CD4-positive, alpha-beta T cell (primary cell): ENCODE measurements around the gene SYNGR4. TPM values are rescaled to one million over a fixed set of nuclear protein-coding genes. Genes with fewer than 3 reads are reported as not detected.
A peak's percentile ranks its signal among the peaks of the same experiment; 100 is the strongest.

Experiments used
- ATAC-seq: fragments of 200-7000 bp; cut with Tn5 transposase; one replicate; pipeline ENCODE4 v1.10.0; 2022; ENCODE audit warnings: mild to moderate bottlenecking; ENCODE audit not compliant: poor library complexity
- CTCF ChIA-PET: fragments of 350-600 bp; sonication (Branson Sonifier 250); formaldehyde crosslinking; loops from one replicate; lab custom pipeline; 2021; ENCODE audit warnings: antibody characterized with exemption, inconsistent platforms; lab: Charles Lee
- POLR2A ChIA-PET: fragments of 350-600 bp; sonication (Branson Sonifier 250); formaldehyde crosslinking; loops from one replicate; lab custom pipeline; 2021; ENCODE audit warnings: antibody characterized with exemption, inconsistent platforms; lab: Charles Lee
- DNase-seq, 14 experiments: peaks; one replicate each; pipeline ENCODE4 v3.0.0-alpha.2; 2013 to 2020; ENCODE audit warnings: mixed read lengths in 2 of 14
- H3K27ac ChIP-seq, 2 donors: one replicate each; pipeline versions ENCODE4 v1.5.1 to v1.7.0; 2013; ENCODE audit warnings: low read length in 2 of 2, low read depth in 1 of 2, mild to moderate bottlenecking in 1 of 2
- H3K27me3 ChIP-seq, 2 experiments: 1 replicate in 1 of 2; 2 replicates in 1 of 2; pipeline versions ENCODE4 v1.6.1 to v1.7.0; 2013; ENCODE audit warnings: low read length in 2 of 2, control low read depth in 1 of 2, mild to moderate bottlenecking in 1 of 2, moderate library complexity in 1 of 2; ENCODE audit not compliant: insufficient read depth in 2 of 2, control insufficient read depth in 1 of 2
- H3K36me3 ChIP-seq: one replicate; pipeline ENCODE4 v1.6.1; 2013; ENCODE audit warnings: low read length, control low read depth; ENCODE audit not compliant: insufficient read depth
- H3K4me1 ChIP-seq: one replicate; pipeline ENCODE4 v1.6.1; 2013; ENCODE audit warnings: low read length, control low read depth; ENCODE audit not compliant: insufficient read depth
- H3K4me3 ChIP-seq: one replicate; pipeline ENCODE4 v1.5.1; 2013; ENCODE audit warnings: mild to moderate bottlenecking, low read length, moderate library complexity
- H3K9me3 ChIP-seq, 2 experiments: 1 replicate in 1 of 2; 2 replicates in 1 of 2; pipeline versions ENCODE4 v1.6.1 to v1.7.0; 2013; ENCODE audit warnings: low read length in 2 of 2, mild to moderate bottlenecking in 2 of 2, control low read depth in 1 of 2, moderate library complexity in 1 of 2; ENCODE audit not compliant: control insufficient read depth in 1 of 2, insufficient read depth in 1 of 2
- H3K27ac Mint-ChIP-seq: one replicate; pipeline ENCODE4 v1.8.0; 2020; ENCODE audit warnings: mixed read lengths
- H3K27me3 Mint-ChIP-seq: one replicate; pipeline ENCODE4 v1.8.0; 2021; ENCODE audit warnings: mixed read lengths
- H3K36me3 Mint-ChIP-seq: one replicate; pipeline ENCODE4 v1.8.0; 2021; ENCODE audit warnings: low read depth, mixed read lengths
- H3K4me1 Mint-ChIP-seq: one replicate; pipeline ENCODE4 v1.8.0; 2021; ENCODE audit warnings: low read depth, mixed read lengths
- H3K4me3 Mint-ChIP-seq: one replicate; pipeline ENCODE4 v1.8.0; 2020; ENCODE audit warnings: mild to moderate bottlenecking, mixed read lengths
- H3K9me3 Mint-ChIP-seq: one replicate; pipeline ENCODE4 v1.8.0; 2020; ENCODE audit warnings: mixed read lengths
- intact Hi-C, 2 experiments: fragments of 100-400 bp; cut with DNase I in 1 of 2; cut with micrococcal nuclease in 1 of 2; formaldehyde crosslinking; loops; one replicate each; pipeline versions ENCODE4 v1.15.1 to v1.9.0; 2023 to 2025; cut with DNase I, micrococcal nuclease
- total RNA-seq, 174 experiments: library from RNA in 2 of 174; stranded (reverse) in 2 of 174; gene quantifications; one replicate each; pipeline ENCODE4 v1.2.3 and lab custom pipeline; 2021 to 2026
- TF ChIP-seq, protein P1 (sequence below): fragments of 200-600 bp; IDR thresholded peaks from one replicate; pipeline ENCODE4 v1.8.0; 2022; ENCODE audit warnings: antibody characterized with exemption, mild to moderate bottlenecking

Gene SYNGR4
- total RNA-seq, 2 experiments from 2014 or later: not detected

DNA sequence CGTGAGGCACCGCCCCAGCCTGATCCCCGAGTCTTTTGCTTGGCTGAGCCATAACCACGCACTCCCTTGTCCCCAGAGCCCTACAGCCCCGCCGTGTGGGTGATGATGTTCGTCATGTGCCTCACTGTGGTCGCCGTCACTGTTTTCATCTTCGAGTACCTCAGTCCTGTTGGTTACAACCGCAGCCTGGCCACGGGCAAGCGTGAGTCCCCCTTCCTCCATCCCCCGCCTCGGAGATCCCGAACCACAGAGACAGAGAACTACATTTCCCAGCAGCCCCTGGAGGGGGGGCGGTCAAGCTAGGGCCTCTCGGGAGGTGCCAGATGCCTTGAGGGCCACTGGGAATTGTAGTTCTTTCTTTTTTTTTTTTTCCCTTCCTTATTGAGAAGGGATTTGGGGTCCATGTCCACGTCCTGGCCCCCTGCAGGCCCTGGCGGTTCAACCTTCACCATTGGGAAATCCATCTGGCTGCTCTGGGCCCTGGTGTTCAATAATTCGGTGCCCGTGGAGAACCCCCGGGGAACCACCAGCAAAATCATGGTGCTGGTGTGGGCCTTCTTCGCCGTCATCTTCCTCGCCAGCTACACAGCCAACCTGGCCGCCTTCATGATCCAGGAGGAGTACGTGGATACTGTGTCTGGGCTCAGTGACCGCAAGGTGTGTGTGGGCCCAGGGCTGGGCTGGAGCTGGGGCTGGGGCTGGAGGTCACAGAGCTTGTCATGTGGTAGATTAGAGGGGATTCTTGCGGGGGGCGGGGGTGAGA is 55.2 kb downstream of the SYNGR4 start:
- no peaks in the 10 kb centered on the region for H3K9me3 Mint-ChIP-seq

DNA sequence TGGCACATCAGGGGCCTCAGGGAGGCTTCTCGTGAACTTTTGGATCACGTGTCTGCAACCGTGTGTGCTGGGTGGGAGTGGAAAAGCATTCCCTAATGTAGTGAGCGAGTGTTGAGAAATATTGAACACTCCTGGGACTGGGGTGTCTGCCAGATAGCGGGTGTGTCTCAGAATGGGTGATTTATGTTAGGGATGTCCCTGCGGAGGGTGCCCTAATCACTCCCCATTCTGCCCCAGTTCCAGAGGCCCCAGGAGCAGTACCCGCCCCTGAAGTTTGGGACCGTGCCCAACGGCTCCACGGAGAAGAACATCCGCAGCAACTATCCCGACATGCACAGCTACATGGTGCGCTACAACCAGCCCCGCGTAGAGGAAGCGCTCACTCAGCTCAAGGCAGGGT is 57.4 kb downstream of the SYNGR4 start:
- Histone ChIP-seq H3K27ac (no peak overlapping the region), H3K4me1 (peaks cover 10% of the 10 kb centered on the region), H3K9me3 (no peaks in the 10 kb centered on the region), H3K27me3 (peaks cover 0 to 6% of the 10 kb centered on the region in 2 experiments), H3K4me3 (no peak overlapping the region), H3K36me3 (no peaks in the 10 kb centered on the region)
- no peak overlapping the region for H3K27ac Mint-ChIP-seq
- ChIA-PET POLR2A (no interaction called here), CTCF (no interaction called here)
- peaks cover 10% of the 10 kb centered on the region for H3K4me1 Mint-ChIP-seq
- intact Hi-C loops: no loop called here
- no peak for DNase-seq
- TF ChIP-seq, protein P1, sequence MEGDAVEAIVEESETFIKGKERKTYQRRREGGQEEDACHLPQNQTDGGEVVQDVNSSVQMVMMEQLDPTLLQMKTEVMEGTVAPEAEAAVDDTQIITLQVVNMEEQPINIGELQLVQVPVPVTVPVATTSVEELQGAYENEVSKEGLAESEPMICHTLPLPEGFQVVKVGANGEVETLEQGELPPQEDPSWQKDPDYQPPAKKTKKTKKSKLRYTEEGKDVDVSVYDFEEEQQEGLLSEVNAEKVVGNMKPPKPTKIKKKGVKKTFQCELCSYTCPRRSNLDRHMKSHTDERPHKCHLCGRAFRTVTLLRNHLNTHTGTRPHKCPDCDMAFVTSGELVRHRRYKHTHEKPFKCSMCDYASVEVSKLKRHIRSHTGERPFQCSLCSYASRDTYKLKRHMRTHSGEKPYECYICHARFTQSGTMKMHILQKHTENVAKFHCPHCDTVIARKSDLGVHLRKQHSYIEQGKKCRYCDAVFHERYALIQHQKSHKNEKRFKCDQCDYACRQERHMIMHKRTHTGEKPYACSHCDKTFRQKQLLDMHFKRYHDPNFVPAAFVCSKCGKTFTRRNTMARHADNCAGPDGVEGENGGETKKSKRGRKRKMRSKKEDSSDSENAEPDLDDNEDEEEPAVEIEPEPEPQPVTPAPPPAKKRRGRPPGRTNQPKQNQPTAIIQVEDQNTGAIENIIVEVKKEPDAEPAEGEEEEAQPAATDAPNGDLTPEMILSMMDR: no peak
- H3K4me3 Mint-ChIP-seq: no peak overlapping the region
- no peak for ATAC-seq
- no peaks in the 10 kb centered on the region for H3K9me3 Mint-ChIP-seq
- peaks cover 18% of the 10 kb centered on the region for H3K27me3 Mint-ChIP-seq
- H3K36me3 Mint-ChIP-seq: no peaks in the 10 kb centered on the region

More for the DNA sequence above, 55.2 kb downstream of the SYNGR4 start:
- Mint-ChIP-seq H3K4me1 (peaks cover 22% of the 10 kb centered on the region), H3K36me3 (no peaks in the 10 kb centered on the region), H3K4me3 (peak overlapping the region; percentile 57), H3K27ac (no peak overlapping the region), H3K27me3 (peaks cover 27% of the 10 kb centered on the region)
- peak; percentile 40 to 88 (median 60) for DNase-seq
- Histone ChIP-seq H3K27me3 (peaks cover 0 to 8% of the 10 kb centered on the region in 2 experiments), H3K36me3 (no peaks in the 10 kb centered on the region), H3K4me3 (peak overlapping the region; percentile 30), H3K9me3 (peaks cover 0 to 5% of the 10 kb centered on the region in 2 experiments), H3K4me1 (peaks cover 28% of the 10 kb centered on the region), H3K27ac (no peak overlapping the region)
- ChIA-PET POLR2A (no interaction called here), CTCF (no interaction called here)
- TF ChIP-seq, protein P1: no peak
- ATAC-seq: peak; percentile 65
- intact Hi-C loops: no loop called here

DNA sequence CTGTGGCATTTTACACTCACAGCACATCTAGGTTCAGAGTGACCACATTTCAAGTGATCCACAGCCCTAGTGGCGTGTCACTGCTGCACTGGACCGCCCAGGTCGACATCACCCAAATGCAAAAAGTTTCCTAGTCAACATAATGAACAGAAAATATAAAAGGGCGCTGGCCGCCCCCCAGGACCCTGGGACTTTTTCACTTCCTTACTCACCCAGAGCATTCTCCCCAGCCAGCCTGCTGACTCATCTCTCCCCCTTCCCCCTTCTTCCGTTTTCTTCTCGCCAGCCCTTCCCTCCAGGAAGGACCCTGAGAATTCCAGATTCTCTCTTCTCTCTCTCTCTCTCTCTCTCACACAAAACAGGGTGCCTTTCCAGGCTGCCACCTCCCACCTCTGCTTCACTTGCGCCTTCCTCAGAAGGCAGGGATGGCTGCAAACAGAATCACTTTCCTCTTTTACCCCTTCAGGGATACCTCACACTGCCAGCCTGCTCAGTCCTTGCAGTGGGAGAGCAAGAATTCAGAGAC is 60.6 kb downstream of the SYNGR4 start:
- no peak for ATAC-seq
- H3K27me3 ChIP-seq: no peaks in the 10 kb centered on the region
- H3K4me1 ChIP-seq: no peaks in the 10 kb centered on the region
- no peak overlapping the region for H3K27ac ChIP-seq
- H3K36me3 ChIP-seq: no peaks in the 10 kb centered on the region
- CTCF ChIA-PET: no interaction called here
- no peaks in the 10 kb centered on the region for H3K9me3 ChIP-seq
- peaks cover 5% of the 10 kb centered on the region for H3K27me3 Mint-ChIP-seq
- TF ChIP-seq, protein P1: no peak
- H3K9me3 Mint-ChIP-seq: no peaks in the 10 kb centered on the region
- H3K36me3 Mint-ChIP-seq: no peaks in the 10 kb centered on the region
- DNase-seq: peak in 2 of 14 experiments; percentile 43 to 51
- H3K4me1 Mint-ChIP-seq: no peaks in the 10 kb centered on the region
- H3K4me3 Mint-ChIP-seq: no peak overlapping the region
- POLR2A ChIA-PET: no interaction called here
- H3K4me3 ChIP-seq: no peak overlapping the region
- H3K27ac Mint-ChIP-seq: no peak overlapping the region
- intact Hi-C loops: no loop called here

Other genes starting within 250 kb of the SYNGR4 start
- 10 to 100 TPM; 62.8 to 70.7 TPM for gene LIG1, start 194.0 kb upstream of the SYNGR4 start, total RNA-seq
- 1 to 10 TPM; 2.5 to 3.1 TPM for gene ZSWIM9, start 193.7 kb upstream of the SYNGR4 start, total RNA-seq
- gene CARD8, start 108.5 kb upstream of the SYNGR4 start, total RNA-seq: 10 to 100 TPM; 71.1 to 73.1 TPM
- gene ZNF114, start 94.3 kb upstream of the SYNGR4 start, total RNA-seq: not detected
- 100 to 1,000 TPM; 185 to 201 TPM for gene EMP3, start 38.8 kb upstream of the SYNGR4 start, total RNA-seq
- gene TMEM143, start 427 bp upstream of the SYNGR4 start, total RNA-seq: 10 to 100 TPM in 1 of 2 experiments, 1 to 10 TPM in 1; 9.4 to 11.0 TPM
- gene KDELR1, start 27.2 kb downstream of the SYNGR4 start, total RNA-seq: 10 to 100 TPM; 32.2 to 39.6 TPM
- gene GRIN2D, start 29.3 kb downstream of the SYNGR4 start, total RNA-seq: under 1 TPM in 1 of 2 experiments, not detected in 1; 0.06 TPM
- gene GRWD1, start 81.6 kb downstream of the SYNGR4 start, total RNA-seq: 10 to 100 TPM; 21.4 to 21.7 TPM
- 1 to 10 TPM; 1.7 to 2.0 TPM for gene KCNJ14, start 91.2 kb downstream of the SYNGR4 start, total RNA-seq
- 10 to 100 TPM; 23.4 to 25.3 TPM for gene CYTH2, start 105.0 kb downstream of the SYNGR4 start, total RNA-seq
- 10 to 100 TPM; 15.6 to 18.9 TPM for gene LMTK3, start 147.5 kb downstream of the SYNGR4 start, total RNA-seq
- not detected for gene SULT2B1, start 187.8 kb downstream of the SYNGR4 start, total RNA-seq
- not detected for gene SPACA4, start 242.4 kb downstream of the SYNGR4 start, total RNA-seq